ENCODE results near the gene MORN3. TPM values are rescaled to one million over a fixed set of nuclear protein-coding genes. Genes with fewer than 3 reads are reported as not detected.
"Not testable (repeated sequence)": the region's sequence is repeated elsewhere in the genome, so short reads cannot be mapped to it uniquely, and the experiment has no call there.

MORN3 gene
- total RNA-seq, 2 experiments from 2014 or later = 0.13 to 0.32 TPM

- peak; percentile 70 for DNase-seq (ENCODE audit: low spot score)
- intact Hi-C loops (cut with micrococcal nuclease; ENCODE audit: unreplicated experiment) = loop anchor here (1.0 kb wide), 1 partner anchor 117 kb away; no protein-coding TSS in a partner anchor
- Histone ChIP-seq H3K4me1 (ENCODE audit: insufficient read depth, low read length, poor library complexity, severe bottlenecking) (peaks cover 30% of the 10 kb centered on the region), H3K9me3 (ENCODE audit: low read length) (no peaks in the 10 kb centered on the region), H4K20me1 (ENCODE audit: insufficient read depth, low read length) (no peaks in the 10 kb centered on the region), H3K27ac (ENCODE audit: low read depth, low read length, poor library complexity, severe bottlenecking) (no peak overlapping the region), H3K9me2 (ENCODE audit: insufficient read depth, low read length) (no peaks in the 10 kb centered on the region), H3K79me2 (ENCODE audit: insufficient read depth, low read depth, low read length) (peaks cover 10% of the 10 kb centered on the region; the same call in 1 of the 2 replicates), H3K4me3 (ENCODE audit: low read depth, low read length, poor library complexity, severe bottlenecking) (no peak overlapping the region), H3K4me2 (ENCODE audit: low read length) (no peak overlapping the region), H3K36me3 (ENCODE audit: insufficient read depth, low read length) (no peaks in the 10 kb centered on the region), H2AFZ (ENCODE audit: low read length) (no peak overlapping the region)
- POLR2A ChIA-PET = interaction anchor here (0.6 to 0.7 kb wide), 3 partner anchors 42 to 1479 kb away, joined by 3 to 7 read pairs (median 4); partner anchors contain the start of gene ORAI1
- CTCF ChIA-PET (ENCODE audit: unreplicated experiment) = interaction anchor here (0.5 kb wide), 1 partner anchor 32 kb away, joined by 3 read pairs; no protein-coding TSS in a partner anchor
- TF ChIP-seq EZH2phosphoT487 (IDR thresholded peaks at IDR 0.05; ENCODE audit: borderline replicate concordance, low read depth, low read length) (no peak), CTCF (conservative IDR thresholded peaks at IDR 0.05; ENCODE audit: low read length) (peak; percentile 86)
- BruUV-seq (replicated peaks) = no TSS peak
Observed at GRCh38 chr12:121668750-121669520, 519 bp downstream of the MORN3 start.

DNA sequence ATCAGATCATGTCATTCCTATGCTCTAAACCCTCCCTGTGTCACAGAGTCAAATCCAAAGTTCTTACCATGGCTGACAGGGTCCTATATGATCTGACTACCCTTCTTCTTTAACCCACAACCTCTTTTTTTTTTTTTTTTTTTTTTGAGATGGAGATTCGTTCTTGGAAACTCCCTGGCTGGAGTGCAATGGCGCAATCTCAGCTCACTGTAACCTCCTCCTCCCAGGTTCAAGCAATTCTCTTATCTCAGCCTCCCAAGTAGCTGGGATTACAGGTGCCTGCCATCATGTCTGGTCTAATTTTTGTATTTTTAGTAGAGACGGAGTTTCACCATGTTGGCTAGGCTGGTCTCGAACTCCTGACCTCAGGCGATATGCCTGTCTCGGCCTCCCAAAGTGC is 2.6 kb downstream of the MORN3 start:
- Histone ChIP-seq H3K79me2 (ENCODE audit: insufficient read depth, low read depth, low read length) (peaks cover 10% of the 10 kb centered on the region; the same call in 1 of the 2 replicates), H3K4me1 (ENCODE audit: insufficient read depth, low read length, poor library complexity, severe bottlenecking) (peaks cover 22% of the 10 kb centered on the region)
- POLR2A ChIA-PET = interaction anchor here (0.6 kb wide), 1 partner anchor 42 kb away, joined by 4 read pairs; no protein-coding TSS in a partner anchor
- BruUV-seq (replicated peaks); H3K36me3 ChIP-seq (ENCODE audit: insufficient read depth, low read length); H4K20me1 ChIP-seq (ENCODE audit: insufficient read depth, low read length); intact Hi-C loops (cut with micrococcal nuclease; ENCODE audit: unreplicated experiment); H3K4me3 ChIP-seq (ENCODE audit: low read depth, low read length, poor library complexity, severe bottlenecking); H3K9me3 ChIP-seq (ENCODE audit: low read length); H3K9me2 ChIP-seq (ENCODE audit: insufficient read depth, low read length); H2AFZ ChIP-seq (ENCODE audit: low read length); CTCF ChIA-PET (ENCODE audit: unreplicated experiment); H3K4me2 ChIP-seq (ENCODE audit: low read length); DNase-seq (ENCODE audit: low spot score); H3K27ac ChIP-seq (ENCODE audit: low read depth, low read length, poor library complexity, severe bottlenecking): not testable (repeated sequence)

GRCh38 chr12:121663610-121663929 is 5.9 kb downstream of the MORN3 start:
- intact Hi-C loops (cut with micrococcal nuclease; ENCODE audit: unreplicated experiment) = no loop called here
- Histone ChIP-seq H3K4me2 (ENCODE audit: low read length) (peak overlapping the region; percentile 56), H3K9me3 (ENCODE audit: low read length) (no peaks in the 10 kb centered on the region), H3K27ac (ENCODE audit: low read depth, low read length, poor library complexity, severe bottlenecking) (peak overlapping the region; percentile 54), H2AFZ (ENCODE audit: low read length) (peak overlapping the region; percentile 89), H3K9me2 (ENCODE audit: insufficient read depth, low read length) (no peaks in the 10 kb centered on the region), H3K79me2 (ENCODE audit: insufficient read depth, low read depth, low read length) (peaks cover 10% of the 10 kb centered on the region; the same call in 1 of the 2 replicates), H3K4me1 (ENCODE audit: insufficient read depth, low read length, poor library complexity, severe bottlenecking) (peaks cover 17% of the 10 kb centered on the region), H3K4me3 (ENCODE audit: low read depth, low read length, poor library complexity, severe bottlenecking) (peak overlapping the region; percentile 72), H4K20me1 (ENCODE audit: insufficient read depth, low read length) (no peaks in the 10 kb centered on the region), H3K36me3 (ENCODE audit: insufficient read depth, low read length) (no peaks in the 10 kb centered on the region)
- no TSS peak for BruUV-seq (replicated peaks)
- CTCF ChIA-PET (ENCODE audit: unreplicated experiment) = no interaction called here
- no peak for DNase-seq (ENCODE audit: low spot score)
- POLR2A ChIA-PET = interaction anchor here (0.9 to 1.0 kb wide), 2 partner anchors 27 to 36 kb away, joined by 3 read pairs; no protein-coding TSS in a partner anchor
- no peak for TF ChIP-seq EZH2phosphoT487 (IDR thresholded peaks at IDR 0.05; ENCODE audit: borderline replicate concordance, low read depth, low read length)

DNA sequence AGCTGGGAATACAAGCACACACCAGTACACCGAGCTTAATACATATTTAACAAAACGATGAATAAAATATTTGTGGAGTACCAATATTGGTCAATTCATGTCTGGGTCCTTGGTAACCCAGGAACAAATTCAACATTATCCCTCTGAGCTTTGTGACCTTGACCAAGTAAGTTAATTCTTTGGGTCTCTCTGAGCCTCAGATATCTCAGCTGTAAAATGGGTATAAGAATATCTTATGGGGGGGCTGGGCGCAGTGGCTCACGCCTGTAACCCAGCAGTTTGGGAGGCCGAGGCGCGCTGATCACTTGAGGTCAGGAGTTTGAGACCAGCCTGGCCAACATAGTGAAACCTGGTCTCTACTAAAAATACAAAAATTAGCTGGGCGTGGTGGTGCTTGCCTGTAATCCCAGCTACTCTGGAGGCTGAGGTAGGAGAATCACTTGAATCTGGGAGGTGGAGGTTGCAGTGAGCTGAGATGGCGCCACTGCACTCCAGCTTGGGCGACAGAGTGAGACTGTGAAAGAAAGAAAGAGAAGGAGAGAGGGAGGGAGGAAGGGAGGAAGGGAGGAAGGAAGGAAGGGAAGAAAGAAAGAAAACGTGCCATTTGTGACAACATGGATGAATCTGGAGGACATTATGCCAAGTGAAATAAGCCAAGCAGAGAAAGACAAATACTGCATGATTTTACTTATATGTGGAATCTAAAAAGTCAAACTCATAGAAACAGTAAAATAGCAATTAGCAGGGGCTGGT is 7.9 kb downstream of the MORN3 start:
- H4K20me1 ChIP-seq (ENCODE audit: insufficient read depth, low read length); H3K36me3 ChIP-seq (ENCODE audit: insufficient read depth, low read length); intact Hi-C loops (cut with micrococcal nuclease; ENCODE audit: unreplicated experiment); H3K9me3 ChIP-seq (ENCODE audit: low read length); DNase-seq (ENCODE audit: low spot score); H2AFZ ChIP-seq (ENCODE audit: low read length); H3K27ac ChIP-seq (ENCODE audit: low read depth, low read length, poor library complexity, severe bottlenecking); H3K4me3 ChIP-seq (ENCODE audit: low read depth, low read length, poor library complexity, severe bottlenecking); BruUV-seq (replicated peaks); H3K4me2 ChIP-seq (ENCODE audit: low read length); H3K9me2 ChIP-seq (ENCODE audit: insufficient read depth, low read length): not testable (repeated sequence)
- ChIA-PET POLR2A (interaction anchor here (0.6 to 2.4 kb wide), 3 partner anchors 15 to 837 kb away, joined by 3 to 10 read pairs (median 4); no protein-coding TSS in a partner anchor), CTCF (ENCODE audit: unreplicated experiment) (interaction anchor here (0.6 to 1.0 kb wide), 2 partner anchors 24 to 200 kb away, joined by 4 read pairs; no protein-coding TSS in a partner anchor)
- Histone ChIP-seq H3K79me2 (ENCODE audit: insufficient read depth, low read depth, low read length) (peaks cover 10% of the 10 kb centered on the region; the same call in 1 of the 2 replicates), H3K4me1 (ENCODE audit: insufficient read depth, low read length, poor library complexity, severe bottlenecking) (peaks cover 17% of the 10 kb centered on the region)
